ENCODE results near the gene CEPT1.
"Not testable (repeated sequence)": the region's sequence is repeated elsewhere in the genome, so short reads cannot be mapped to it uniquely, and the experiment has no call there.

Gene CEPT1

DNA sequence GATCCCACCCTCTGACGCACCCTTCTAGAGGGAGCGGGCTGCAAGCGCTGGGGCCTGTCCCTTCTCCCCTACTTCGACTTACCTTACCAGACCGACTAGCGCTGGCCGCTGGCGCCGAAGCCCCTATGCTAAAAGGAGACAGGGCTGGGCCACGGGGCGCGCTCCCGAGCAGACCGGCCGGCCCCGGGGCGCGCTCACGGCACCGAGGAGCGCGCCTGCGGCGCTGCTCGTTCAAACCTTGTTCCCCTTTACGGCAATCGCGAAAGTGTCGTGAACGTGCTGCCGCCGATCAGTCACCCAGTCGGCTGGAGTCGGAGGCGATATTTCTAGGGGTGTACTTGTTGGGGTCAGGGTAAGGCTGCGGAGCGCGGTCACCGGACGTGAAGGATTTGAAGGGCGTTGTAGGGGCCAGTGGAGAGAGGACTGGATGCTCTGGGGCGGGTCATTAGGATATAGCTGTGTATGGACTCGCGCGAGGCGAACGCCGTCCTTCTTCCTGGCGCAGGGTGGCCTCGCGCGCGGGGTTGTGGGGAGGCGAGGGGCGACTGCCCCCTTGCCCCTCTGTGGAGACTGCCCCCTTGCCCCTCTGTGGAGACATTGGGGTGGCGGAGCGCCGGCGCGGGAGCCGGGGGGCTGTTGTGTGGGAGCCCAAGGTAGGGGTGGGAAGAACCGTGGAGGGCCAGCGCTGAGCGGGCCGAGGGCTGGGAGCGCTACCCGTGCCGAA is at the start of gene CEPT1, which contains the start of gene DRAM2:
Gene CEPT1, plus strand, starts transcription at position 268 of the 724 bp plus-strand sequence. CDS start 7,492 bp downstream, outside the sequence.
Gene DRAM2, minus strand, starts transcription at position 138 of the 724 bp plus-strand sequence. CDS start 8,539 bp downstream, outside the sequence.
- DNase-seq, result peak; percentile 85 to 88

DNA sequence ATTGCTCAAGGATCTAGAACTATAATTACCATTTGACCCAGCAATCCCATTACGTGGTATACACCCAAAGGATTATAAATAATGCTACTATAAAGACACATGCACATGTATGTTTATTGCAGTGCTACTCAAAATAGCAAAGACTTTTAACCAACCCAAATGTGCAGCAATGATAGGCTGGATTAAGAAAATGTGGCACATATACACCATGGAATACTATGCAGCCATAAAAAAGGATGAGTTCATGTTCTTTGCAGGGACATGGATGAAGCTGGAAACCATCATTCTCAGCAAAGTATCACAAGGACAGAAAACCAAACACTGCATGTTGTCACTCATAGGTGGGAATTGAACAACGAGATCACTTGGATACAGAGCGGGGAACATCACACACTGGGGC is 44.6 kb upstream of the CEPT1 start:
- DNase-seq, result not testable (repeated sequence)

DNA sequence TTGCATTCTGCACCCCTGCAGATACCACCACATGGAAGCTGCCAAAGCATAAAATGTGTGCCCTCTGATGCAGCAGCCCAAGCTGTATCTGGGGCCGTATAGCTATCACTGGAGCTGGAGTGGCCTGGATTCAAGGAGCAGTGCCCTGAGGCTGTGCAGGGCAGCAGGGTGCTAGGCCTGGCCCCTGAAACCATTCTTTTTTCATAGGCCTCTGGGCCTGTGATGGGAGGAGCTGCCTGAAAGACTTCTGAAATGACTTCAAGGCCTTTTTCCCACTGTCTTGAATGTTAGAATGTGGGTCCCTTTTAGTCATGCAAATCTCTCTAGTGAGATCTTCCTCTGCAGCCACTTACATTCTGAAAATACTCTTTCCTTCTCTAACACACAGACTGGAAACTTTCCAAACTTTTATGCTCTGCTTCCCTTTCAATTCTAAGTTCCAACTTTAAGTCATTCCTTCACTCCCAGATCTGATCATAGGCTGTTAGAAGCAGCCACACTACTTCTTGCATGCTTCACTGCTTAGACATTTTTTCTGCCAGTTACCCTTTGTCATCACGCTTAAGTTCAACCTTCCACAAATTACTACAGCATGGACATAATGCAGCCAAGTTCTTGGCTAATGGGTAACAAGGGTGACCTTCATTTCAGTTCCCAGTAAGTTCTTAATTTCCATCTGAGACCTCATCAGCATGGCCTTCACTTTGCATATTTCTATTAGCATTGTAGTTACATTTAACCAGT is 42.5 kb upstream of the CEPT1 start:
- no peak for DNase-seq

DNA sequence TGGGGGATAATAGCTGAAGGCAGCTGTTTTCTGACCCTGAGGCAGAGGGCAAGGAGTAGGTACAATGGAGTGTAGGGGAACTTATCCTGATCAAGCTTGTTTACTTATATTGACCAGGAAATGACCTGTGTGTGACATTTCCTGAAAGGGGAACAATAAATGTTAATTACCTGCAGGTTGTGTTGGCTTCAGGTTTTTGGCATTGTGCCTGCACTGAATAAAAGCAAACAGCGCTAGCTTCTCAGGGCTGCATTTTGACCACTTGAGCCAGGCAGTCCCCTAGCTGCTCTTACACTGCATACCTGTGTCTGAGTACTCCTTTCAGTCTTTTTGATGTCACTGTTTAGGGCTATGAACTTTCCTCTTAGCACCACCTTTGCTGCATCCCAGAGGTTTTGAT is 40.7 kb upstream of the CEPT1 start:
- no peak for DNase-seq

DNA sequence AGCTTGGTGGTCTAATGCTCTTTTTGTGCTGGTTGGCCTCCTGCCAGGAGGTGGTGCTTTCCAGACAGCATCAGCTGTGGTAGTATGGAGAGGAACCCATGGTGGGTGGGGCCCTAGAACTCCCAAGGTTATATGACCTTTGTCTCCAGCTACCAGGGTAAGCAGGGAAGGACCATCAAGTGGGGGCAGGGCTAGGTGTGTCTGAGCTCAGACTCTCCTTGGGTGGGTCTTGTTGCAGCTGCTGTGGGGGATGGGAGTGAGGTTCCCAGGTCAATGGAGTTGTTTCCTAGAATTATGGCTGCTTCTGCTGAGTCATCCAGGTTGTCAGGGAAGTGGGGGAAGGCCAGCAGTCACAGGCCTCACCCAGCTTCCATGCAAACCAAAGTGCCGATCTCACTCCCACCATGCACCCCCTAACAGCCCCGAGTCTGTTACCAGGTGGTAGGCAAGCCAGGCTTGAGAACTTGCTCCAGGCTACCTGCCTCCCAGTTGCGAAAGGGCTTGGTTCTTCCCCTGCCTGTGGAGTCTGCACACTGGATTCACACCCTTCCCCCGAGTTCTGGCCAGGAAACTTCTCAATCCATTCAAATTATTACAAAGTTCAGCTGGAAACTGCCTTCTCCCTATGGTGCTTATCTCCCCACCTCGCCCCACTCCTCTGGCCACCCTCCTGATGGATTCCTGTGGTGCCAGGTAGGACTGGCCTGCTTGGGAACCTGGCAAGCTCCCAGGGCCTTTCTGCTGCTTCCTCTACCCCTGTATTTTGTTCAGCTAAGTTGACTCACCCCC is 38.0 kb upstream of the CEPT1 start:
- DNase-seq, result no peak

DNA sequence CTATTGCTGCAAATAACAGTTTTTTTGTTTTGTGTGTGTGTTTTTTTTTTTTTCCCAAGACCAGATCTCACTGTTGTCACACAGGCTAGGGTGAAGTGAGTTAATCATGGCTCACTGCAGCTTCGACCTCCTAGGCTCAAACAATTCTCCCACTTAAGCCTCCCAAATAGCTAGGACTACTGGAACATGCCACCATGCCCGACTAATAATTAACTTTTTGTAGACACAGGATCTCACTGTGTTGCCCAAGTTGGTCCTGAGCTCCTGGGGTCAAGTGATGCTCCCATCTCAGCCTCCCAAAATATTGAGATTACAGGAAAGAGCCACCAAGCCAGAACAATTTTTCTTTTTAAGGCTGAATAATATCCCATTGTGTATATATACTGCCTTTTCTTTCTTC is 35.0 kb upstream of the CEPT1 start:
- DNase-seq, result no peak

DNA sequence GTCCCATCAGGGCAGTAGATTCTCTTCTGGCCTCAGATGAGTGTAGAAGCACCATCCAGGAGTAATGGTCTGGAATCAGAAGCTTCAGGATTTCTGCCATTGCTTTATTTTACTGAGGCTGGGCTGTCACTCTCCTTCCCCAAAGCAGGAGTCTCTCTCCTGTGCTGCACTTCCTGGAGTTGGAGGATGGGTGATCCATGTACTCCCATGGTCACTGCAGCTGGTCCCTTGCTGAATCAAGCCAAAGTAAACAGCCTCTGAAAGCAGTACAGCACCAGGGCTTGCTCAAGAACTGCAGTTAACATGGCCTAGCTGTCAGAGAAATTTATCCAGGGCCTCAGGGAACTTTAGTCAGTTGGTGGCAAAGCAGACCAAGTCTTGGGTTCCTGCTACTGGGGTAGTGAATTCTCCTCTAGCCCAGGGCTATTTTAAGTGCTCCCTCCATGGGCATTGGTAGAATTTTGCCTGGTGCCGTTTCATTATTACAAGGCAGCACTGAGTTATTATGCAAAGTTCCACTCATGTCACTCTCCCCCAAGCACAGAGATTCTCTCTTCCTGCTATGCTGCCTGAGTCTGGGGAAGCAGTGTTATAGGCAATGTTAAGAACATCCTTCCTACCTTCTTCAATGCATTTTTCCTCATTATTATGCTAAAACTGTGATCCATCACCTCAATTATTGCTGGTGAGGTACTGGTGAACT is 29.7 kb upstream of the CEPT1 start:
- DNase-seq, result no peak

DNA sequence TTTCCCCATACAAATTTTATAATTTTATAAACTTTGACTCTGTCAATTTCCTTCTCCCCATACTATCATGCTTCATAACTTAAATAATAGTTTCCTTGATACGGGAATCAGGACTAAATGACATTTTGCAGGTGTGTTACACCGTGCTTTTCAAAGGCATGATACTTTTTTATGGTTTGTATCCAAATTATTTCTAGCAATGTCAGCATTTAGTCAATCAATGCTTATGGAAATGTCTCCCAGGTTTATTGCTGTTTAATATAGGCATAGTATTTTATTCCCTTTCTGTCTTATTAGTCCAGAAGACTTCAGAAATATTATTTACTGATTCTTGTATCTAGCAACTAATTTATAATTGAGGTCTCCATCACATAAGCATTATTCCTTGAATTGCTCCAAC is 23.5 kb upstream of the CEPT1 start:
- DNase-seq, result no peak

DNA sequence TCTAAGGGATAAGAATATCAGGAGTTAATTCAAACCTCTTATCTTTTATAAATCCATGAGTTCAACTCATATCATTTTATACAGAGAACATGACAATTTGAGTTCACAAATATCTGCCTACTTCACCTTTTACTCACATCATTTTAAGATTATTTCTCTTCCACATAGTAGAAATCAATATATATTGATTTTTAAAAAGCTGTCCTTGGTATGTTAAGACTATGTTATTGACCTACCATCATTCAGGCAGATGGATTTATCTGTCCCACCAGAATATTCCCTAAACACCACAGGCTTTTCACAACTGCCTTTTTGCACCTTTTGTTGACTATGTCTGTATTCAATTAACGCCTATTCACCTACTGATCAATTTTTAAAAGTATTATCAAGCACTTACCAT is 13.7 kb upstream of the CEPT1 start:
- DNase-seq, result no peak

DNA sequence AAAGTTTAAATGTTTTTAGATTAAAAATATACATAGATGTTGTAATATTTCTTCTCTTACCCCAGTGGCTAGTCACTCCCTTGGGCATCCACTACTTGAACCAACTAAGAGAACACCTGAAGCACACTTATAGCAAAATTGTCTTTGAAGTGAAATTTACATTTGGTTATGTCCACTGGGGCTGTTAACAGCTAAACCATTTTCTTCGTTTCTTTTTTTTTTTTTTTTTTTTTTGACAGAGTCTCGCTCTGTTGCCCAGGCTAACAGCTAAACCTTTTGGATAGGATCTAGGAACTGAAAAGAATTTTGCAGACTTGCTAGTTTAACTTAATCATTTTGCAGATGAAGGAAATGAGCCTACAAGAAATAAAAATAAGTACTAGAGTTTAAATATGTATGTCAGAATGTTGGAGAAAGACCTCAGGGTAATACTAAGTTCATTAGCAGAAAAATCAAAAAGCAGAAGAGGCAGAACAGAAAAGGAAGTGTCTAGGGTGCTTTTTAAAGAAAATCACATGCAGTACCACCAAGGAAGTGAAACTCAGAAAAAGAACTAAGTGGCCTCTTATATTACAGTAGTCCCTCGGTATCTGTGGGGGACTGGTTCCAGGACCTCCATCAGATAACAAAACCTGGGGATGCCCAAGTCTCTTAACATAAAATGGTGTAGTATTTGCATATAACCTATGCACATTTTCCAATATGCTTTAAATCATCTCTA is 11.9 kb upstream of the CEPT1 start:
- peak in 1 of 2 donors; percentile 19 for DNase-seq

DNA sequence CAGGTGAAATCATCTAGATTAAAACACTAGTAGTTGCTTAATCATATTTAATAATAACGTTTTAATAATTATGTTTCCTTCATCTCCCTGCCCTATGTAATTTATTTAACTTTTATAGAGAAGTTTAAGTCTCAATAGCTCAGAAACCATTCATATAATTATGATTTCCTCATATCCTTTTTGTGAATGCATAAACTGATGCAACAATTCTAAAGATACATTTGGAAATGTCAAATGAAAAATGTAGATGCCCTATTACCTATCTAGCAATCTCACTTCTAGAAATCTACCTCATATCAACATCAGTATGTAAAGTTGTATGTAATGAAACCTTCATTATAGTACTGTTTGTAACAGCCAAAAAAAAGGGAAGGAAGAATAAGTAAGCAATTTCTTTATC is 10.6 kb upstream of the CEPT1 start:
- no peak for DNase-seq

DNA sequence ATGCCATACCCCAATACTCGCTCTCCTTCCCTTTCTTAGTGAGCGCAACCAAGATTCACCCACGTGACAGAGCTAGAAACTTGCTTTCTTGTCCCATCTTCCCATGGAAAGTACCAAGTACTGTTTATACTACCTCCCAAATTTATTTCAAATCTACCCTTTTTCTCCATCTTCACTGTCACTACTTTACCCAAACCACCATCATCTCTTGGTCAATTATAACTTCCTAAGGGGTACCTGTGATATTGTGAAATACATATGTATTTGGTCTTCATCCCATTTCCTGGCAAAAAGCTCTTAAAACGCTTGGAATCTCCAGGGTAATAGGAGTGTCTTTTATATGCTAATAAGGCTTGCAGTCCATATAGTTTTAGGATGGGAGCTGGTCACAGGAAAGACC is 8.3 kb upstream of the CEPT1 start:
- DNase-seq, result no peak

DNA sequence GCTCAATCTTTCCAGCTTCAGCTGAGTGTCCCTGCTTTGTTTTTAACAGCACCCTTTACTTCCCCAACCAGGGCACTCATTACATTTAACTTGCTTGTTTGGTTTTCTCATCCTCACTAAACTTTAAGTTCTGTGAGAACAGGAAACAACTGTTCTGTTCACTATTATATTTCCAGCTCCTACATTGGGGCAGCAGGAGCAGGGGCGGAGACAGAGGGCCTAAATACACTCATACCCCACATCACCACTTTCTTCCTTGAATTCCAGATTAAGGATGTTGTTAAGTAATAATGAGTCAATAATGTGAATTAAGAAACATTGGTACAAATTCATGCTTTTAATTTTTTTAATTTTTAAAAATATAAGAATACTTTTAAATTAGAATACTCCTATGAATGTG is 6.2 kb upstream of the CEPT1 start:
- DNase-seq, result no peak

DNA sequence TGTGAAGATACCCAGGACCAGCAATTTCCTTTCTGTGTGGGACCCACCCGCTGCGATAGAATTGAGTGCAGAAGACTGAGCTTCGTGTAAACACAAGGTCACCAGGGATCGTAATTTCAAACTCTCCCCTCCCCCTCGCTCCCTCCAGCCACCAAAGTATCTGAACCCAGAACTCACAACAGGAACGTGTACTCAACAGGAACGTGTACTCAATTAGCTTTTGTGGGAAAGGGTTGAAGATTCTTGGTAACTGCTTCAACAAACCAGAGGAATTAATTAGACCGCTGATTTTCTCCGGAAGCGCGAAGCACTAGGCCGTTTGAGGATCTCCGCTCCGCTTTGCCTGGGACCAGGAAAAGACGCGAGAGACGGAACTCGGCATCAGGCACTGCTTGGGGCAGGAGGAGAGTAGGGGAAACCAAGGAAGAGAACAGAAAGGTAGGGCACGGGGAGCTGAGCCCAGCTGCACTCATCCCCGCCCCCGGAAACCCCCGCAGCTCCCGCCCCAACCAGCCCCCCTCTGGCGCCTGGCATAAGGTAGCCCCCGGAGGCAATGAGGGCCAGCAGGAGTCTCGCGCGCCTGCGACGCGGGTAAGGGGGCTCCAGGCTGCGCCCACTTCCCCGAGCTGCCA is 583 bp upstream of the CEPT1 start:
- DNase-seq, result peak; percentile 46 to 64

DNA sequence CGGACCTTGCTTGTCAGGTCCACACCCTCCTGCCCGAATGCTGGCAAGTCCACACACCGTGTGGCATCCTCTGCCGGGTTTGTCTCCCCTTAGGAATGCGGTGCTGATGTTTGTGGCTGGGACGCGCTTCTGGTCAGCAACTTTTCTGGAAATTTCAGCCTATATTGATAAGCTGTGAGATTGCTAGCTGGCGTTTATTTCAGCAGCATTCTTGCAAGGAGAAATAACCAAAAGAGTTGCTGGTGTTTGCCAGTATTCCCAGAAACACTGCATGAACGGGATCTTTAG is 601 bp downstream of the CEPT1 start:
- no peak for DNase-seq

DNA sequence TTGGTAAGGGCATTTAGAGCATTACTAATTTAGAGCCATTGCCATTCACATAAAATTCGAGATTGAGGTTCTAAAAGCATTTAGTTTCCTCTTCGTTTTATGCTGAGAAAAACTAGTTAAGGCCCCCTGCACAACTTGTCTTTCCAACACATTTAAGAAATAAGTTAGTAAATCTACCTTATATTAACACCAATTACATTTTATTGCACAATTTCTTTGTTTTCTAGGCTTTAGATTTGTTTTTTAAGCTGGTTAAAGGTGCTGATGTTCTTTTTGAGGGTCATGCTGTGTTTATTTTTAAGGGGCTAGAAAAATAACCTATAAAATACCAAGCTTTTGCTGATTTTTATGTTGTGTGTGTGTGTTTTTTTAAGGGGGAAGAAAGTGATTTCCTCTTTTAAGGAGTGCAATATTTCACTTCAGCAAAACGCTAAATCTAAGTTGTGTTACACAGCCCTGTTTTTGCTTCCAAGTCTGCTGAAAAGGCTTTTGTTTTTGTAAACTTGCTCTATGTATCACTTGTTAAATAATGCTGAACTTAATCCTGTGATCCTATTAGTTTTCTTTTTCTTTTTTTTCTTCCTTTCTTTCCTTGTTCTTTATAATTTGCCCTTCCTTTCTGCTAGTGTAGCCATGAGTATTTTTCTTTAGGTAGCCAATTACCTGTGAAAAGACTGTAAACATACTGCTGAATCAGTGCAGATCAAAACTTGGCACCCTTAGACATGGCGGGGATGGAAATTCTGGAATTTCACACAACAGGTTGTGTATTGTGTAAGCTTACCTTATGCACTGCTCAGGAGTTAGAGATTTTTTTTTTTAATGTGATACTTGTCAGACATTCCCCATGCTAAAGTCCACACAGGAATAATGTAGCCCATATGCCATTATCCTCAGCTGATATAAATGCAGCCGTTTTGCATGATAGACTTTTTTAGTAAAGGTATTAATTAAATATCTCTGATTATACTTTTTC is 1.5 kb downstream of the CEPT1 start:
- DNase-seq, result no peak

DNA sequence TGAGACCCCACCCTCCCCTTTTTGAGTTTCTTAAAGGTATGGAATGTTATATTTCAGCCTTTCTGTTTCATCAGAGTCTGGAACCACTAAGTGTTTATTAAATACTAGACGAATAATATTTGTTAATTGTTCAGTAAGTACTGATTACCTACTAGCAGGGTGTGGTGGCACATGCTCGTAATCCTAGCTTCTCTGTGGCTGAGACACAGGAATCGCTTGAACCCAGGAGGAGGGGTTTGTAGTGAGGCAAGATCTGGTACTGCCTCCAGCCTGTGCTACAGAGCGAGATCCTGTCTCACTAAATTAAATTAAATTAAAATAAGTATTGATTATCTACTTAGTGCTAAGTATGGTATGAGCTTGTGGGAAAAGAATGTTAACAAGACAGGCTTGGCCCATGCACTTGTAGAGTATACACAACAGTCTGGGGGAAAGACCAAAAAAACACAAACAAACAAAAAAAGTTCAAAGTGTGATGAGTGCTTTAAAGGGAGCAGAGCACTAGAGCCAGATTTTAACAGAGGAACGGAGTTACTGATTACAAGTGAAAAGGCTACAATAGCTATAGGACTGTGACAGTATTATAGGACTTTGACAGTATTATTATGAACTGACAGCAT is 2.4 kb downstream of the CEPT1 start:
- no peak for DNase-seq

DNA sequence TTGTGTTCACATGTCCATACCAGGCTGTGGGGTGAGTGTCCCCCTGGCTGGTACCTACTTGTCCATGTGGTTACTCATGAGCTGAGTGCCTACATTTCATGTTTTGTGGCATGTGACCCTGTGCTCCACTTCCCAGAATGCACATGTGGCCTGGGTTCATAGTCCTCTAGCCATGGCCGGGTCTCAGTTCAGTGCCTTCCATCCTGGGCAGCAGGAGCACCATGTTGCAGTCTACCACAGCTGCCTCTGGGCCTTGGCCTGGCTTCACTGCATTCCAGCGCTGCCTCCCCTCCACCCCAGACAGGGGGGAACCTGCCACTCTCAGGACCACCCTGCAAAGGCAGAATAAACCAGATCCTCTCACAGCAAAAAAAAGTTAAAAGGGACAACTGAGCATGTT is 5.5 kb downstream of the CEPT1 start:
- no peak for DNase-seq

DNA sequence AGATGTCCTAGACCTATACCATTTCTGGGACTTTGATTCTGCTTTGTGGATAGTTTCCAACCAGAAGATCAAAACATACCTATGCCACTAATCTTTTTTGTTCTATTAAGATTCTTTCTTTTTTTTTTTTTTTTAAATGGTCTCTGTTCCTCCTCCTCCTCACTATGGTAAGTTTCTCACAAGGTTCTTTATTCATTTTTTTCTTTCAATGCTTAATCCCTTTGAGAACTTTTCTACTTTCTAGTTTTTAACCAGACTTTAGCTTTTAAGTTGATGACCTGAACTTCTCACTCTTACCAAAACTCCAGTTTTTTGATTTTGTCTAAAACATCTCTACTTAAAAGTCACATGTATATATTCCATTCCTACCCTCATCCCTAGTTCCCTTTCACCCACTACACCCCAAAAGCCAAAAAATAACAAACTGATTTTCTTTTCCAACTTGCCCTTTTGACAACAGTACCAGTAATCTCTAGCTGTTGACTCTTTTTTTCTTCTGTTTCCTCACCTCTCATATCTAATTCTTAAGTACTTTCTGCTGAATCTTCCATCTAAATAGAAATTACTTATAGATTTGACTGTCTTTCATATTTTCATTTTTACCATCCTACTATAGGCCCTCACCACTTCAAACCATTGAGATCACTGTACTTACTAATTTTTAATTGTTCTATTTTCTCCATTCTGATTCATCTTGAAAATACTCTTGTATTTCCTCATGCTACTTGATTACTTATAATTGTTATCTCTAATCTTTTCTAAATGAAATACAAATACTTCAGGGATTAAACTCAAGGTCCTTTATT is 6.1 kb downstream of the CEPT1 start:
- no peak for DNase-seq

Measured in hippocampal formation (tissue), 2 donors.